Neural cell (in vitro differentiated cells): Measurements from ENCODE around the gene THRB. TPM values are rescaled to one million over a fixed set of nuclear protein-coding genes. Genes with fewer than 3 reads are reported as not detected.

Source experiments
- H2AFZ ChIP-seq: fragments of 200-600, 300-800 bp; sonication (generic), shearing (Covaris generic); 2 replicates; pipeline ENCODE4 v1.6.0; 2014; ENCODE audit warnings: low read depth, mild to moderate bottlenecking, antibody characterized with exemption, low read length, moderate library complexity
- H3F3A ChIP-seq: fragments of 200-600 bp; shearing (Covaris generic); 2 replicates; pipeline ENCODE4 v1.6.1; 2016; ENCODE audit warnings: mild to moderate bottlenecking, moderate library complexity, mixed read lengths, antibody characterized with exemption, low read length; ENCODE audit not compliant: insufficient read depth, poor library complexity, severe bottlenecking
- H3K27ac ChIP-seq: fragments of 200-600, 300-800 bp; sonication (generic), shearing (Covaris generic); 2 replicates; pipeline ENCODE4 v1.5.1; 2014; ENCODE audit warnings: mild to moderate bottlenecking, low read length, moderate library complexity
- H3K27me3 ChIP-seq: fragments of 300-800, 200-600 bp; sonication (generic), shearing (Covaris generic); 2 replicates; pipeline ENCODE4 v1.6.0; 2014; ENCODE audit warnings: mild to moderate bottlenecking, low read depth, low read length, moderate library complexity; ENCODE audit not compliant: insufficient read depth
- H3K36me3 ChIP-seq: fragments of 300-800, 200-600 bp; sonication (generic), shearing (Covaris generic); 2 replicates; pipeline ENCODE4 v1.5.1; 2014; ENCODE audit warnings: mild to moderate bottlenecking, antibody characterized with exemption, low read length, moderate library complexity; ENCODE audit not compliant: insufficient read depth
- H3K4me2 ChIP-seq: fragments of 300-800, 200-600 bp; sonication (generic), shearing (Covaris generic); 2 replicates; pipeline ENCODE4 v1.6.0; 2014; ENCODE audit warnings: mild to moderate bottlenecking, low read length
- H3K4me3 ChIP-seq: fragments of 300-800, 200-600 bp; sonication (generic), shearing (Covaris generic); 2 replicates; pipeline ENCODE4 v1.5.1; 2014; ENCODE audit warnings: mild to moderate bottlenecking, low read length, moderate library complexity
- H3K79me2 ChIP-seq: fragments of 200-600 bp; shearing (Covaris generic); replicated peaks from 2 replicates; pipeline ENCODE4 v1.6.0; 2014; ENCODE audit warnings: mild to moderate bottlenecking, low read length, moderate library complexity; ENCODE audit not compliant: insufficient read depth
- H3K9ac ChIP-seq: fragments of 300-800, 200-600 bp; sonication (generic), shearing (Covaris generic); 2 replicates; pipeline ENCODE4 v1.6.1; 2016; ENCODE audit warnings: mild to moderate bottlenecking, low read length, mixed read lengths
- H3K9me2 ChIP-seq: fragments of 200-600 bp; shearing (Covaris generic); 2 replicates; pipeline ENCODE4 v1.6.1; 2016; ENCODE audit warnings: mild to moderate bottlenecking, low read length, mixed read lengths; ENCODE audit not compliant: insufficient read depth
- H3K9me3 ChIP-seq: fragments of 200-600, 300-800 bp; sonication (generic), shearing (Covaris generic); 2 replicates; pipeline ENCODE4 v1.6.1; 2016; ENCODE audit warnings: mild to moderate bottlenecking, mixed run types, low read length, moderate library complexity, mixed read lengths
- H4K20me1 ChIP-seq: fragments of 200-600 bp; shearing (Covaris generic); 2 replicates; pipeline ENCODE4 v1.6.1; 2016; ENCODE audit warnings: mild to moderate bottlenecking, mixed run types; ENCODE audit not compliant: insufficient read depth
- EP300 ChIP-seq: fragments of 450-650 bp; conservative IDR thresholded peaks from 2 replicates; pipeline ENCODE4 v1.6.1; 2014; ENCODE audit warnings: antibody characterized with exemption, mild to moderate bottlenecking, moderate library complexity; ENCODE audit not compliant: poor library complexity, severe bottlenecking
- EZH2 ChIP-seq: fragments of 200-600, 300-800 bp; shearing (Covaris generic), sonication (generic); IDR thresholded peaks from 2 replicates; pipeline ENCODE4 v1.6.1; 2014; ENCODE audit warnings: antibody characterized with exemption, low read length, borderline replicate concordance, mild to moderate bottlenecking; ENCODE audit not compliant: insufficient read depth, poor library complexity, severe bottlenecking
- MXI1 ChIP-seq: fragments of 450-650 bp; conservative IDR thresholded peaks from 2 replicates; pipeline ENCODE4 v1.6.1; 2014; ENCODE audit warnings: antibody characterized with exemption, mild to moderate bottlenecking; ENCODE audit not compliant: poor library complexity, severe bottlenecking
- POLR2AphosphoS5 ChIP-seq: IDR thresholded peaks from 2 replicates; pipeline ENCODE4 v1.6.1; 2012
- RAD21 ChIP-seq: fragments of 450-650 bp; conservative IDR thresholded peaks from 2 replicates; pipeline ENCODE4 v1.6.1; 2014; ENCODE audit warnings: antibody characterized with exemption, mild to moderate bottlenecking, moderate library complexity
- SMC3 ChIP-seq: fragments of 450-650 bp; conservative IDR thresholded peaks from 2 replicates; pipeline ENCODE4 v1.6.1; 2014; ENCODE audit warnings: antibody characterized with exemption, mild to moderate bottlenecking, moderate library complexity; ENCODE audit not compliant: poor library complexity
- TAF1 ChIP-seq: IDR thresholded peaks from 2 replicates; pipeline ENCODE4 v1.6.1; 2012; ENCODE audit warnings: low read depth
- polyA plus RNA-seq: library from polyadenylated mRNA; depleted of rRNA; stranded (reverse); fragments of >200 nt; gene quantifications from 2 replicates; pipeline ENCODE4 v1.2.3, GENCODE V29; 2014
- TF ChIP-seq, protein P1 (sequence below): IDR thresholded peaks from 2 replicates; pipeline ENCODE4 v1.6.1; 2012; ENCODE audit warnings: borderline replicate concordance
- TF ChIP-seq, protein P2 (sequence below): fragments of 450-650 bp; IDR thresholded peaks from 2 replicates; pipeline ENCODE4 v1.5.1; 2014; ENCODE audit warnings: antibody characterized with exemption, mild to moderate bottlenecking, moderate library complexity; ENCODE audit not compliant: poor library complexity, severe bottlenecking

The THRB gene
- polyA plus RNA-seq, 1 donor from 2014 or later: 1.7 TPM

DNA sequence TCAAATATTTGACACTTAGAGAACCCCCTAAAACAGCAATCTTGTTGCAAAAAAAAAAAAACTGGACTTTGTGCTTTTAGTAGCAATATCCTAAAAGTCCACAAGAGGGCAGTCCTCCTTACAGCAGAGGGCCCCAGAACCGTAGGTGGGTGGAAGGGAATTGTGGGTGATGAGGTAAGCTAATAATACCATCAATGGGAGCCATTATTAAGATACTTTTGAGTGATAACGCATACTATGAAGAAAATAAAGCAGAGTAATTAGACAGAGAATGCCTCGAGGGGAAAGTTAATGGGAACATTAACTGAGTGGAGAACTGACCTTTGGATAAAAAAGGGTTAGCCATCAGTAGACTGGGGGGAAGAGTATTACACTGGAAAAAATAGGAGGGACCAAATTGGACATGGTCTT lies 229.9 kb downstream of the THRB start:
- TF ChIP-seq, protein P1, sequence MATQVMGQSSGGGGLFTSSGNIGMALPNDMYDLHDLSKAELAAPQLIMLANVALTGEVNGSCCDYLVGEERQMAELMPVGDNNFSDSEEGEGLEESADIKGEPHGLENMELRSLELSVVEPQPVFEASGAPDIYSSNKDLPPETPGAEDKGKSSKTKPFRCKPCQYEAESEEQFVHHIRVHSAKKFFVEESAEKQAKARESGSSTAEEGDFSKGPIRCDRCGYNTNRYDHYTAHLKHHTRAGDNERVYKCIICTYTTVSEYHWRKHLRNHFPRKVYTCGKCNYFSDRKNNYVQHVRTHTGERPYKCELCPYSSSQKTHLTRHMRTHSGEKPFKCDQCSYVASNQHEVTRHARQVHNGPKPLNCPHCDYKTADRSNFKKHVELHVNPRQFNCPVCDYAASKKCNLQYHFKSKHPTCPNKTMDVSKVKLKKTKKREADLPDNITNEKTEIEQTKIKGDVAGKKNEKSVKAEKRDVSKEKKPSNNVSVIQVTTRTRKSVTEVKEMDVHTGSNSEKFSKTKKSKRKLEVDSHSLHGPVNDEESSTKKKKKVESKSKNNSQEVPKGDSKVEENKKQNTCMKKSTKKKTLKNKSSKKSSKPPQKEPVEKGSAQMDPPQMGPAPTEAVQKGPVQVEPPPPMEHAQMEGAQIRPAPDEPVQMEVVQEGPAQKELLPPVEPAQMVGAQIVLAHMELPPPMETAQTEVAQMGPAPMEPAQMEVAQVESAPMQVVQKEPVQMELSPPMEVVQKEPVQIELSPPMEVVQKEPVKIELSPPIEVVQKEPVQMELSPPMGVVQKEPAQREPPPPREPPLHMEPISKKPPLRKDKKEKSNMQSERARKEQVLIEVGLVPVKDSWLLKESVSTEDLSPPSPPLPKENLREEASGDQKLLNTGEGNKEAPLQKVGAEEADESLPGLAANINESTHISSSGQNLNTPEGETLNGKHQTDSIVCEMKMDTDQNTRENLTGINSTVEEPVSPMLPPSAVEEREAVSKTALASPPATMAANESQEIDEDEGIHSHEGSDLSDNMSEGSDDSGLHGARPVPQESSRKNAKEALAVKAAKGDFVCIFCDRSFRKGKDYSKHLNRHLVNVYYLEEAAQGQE: no peak
- TF ChIP-seq RAD21: peak; percentile 28
- no peak for TF ChIP-seq TAF1
- no peak for TF ChIP-seq MXI1
- no peak for TF ChIP-seq POLR2AphosphoS5
- TF ChIP-seq, protein P2, sequence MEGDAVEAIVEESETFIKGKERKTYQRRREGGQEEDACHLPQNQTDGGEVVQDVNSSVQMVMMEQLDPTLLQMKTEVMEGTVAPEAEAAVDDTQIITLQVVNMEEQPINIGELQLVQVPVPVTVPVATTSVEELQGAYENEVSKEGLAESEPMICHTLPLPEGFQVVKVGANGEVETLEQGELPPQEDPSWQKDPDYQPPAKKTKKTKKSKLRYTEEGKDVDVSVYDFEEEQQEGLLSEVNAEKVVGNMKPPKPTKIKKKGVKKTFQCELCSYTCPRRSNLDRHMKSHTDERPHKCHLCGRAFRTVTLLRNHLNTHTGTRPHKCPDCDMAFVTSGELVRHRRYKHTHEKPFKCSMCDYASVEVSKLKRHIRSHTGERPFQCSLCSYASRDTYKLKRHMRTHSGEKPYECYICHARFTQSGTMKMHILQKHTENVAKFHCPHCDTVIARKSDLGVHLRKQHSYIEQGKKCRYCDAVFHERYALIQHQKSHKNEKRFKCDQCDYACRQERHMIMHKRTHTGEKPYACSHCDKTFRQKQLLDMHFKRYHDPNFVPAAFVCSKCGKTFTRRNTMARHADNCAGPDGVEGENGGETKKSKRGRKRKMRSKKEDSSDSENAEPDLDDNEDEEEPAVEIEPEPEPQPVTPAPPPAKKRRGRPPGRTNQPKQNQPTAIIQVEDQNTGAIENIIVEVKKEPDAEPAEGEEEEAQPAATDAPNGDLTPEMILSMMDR: peak; percentile 38
- peak; percentile 29 for TF ChIP-seq SMC3
- TF ChIP-seq EP300: no peak
- TF ChIP-seq EZH2: no peak
- Histone ChIP-seq H3K9me3 (no peaks in the 10 kb centered on the region), H3K27me3 (no peaks in the 10 kb centered on the region), H3K4me2 (no peak overlapping the region), H3K27ac (no peak overlapping the region), H2AFZ (no peak overlapping the region), H4K20me1 (no peaks in the 10 kb centered on the region), H3K79me2 (no peaks in the 10 kb centered on the region), H3K4me3 (no peak overlapping the region), H3K9me2 (no peaks in the 10 kb centered on the region), H3K36me3 (no peaks in the 10 kb centered on the region), H3K9ac (no peak overlapping the region), H3F3A (no peaks in the 10 kb centered on the region)

DNA sequence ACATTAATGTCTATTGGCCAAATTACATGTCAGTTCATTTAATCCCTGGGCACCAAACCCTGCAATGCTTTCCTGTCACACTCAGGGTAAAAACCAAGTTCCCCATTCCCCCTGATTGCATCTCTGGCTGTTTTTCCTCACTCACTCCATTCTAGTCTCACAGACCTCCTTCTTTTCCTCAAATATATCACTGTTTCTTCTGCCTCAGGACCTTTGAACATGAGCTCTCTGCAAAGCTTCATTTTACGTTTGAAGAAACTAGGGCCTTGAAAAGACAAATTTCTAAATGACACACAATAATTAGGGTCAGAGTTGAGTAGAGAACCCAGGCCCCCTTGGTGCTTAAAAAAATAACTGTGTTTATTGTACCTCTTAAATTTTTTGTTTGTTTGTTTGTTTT lies 230.6 kb downstream of the THRB start:
- Histone ChIP-seq H3K4me3 (no peak overlapping the region), H3K27me3 (no peaks in the 10 kb centered on the region), H3K4me2 (no peak overlapping the region), H2AFZ (no peak overlapping the region), H3K9ac (no peak overlapping the region), H3K36me3 (no peaks in the 10 kb centered on the region), H3K9me3 (no peaks in the 10 kb centered on the region), H3K79me2 (no peaks in the 10 kb centered on the region), H3K9me2 (no peaks in the 10 kb centered on the region), H3F3A (no peaks in the 10 kb centered on the region), H3K27ac (no peak overlapping the region), H4K20me1 (no peaks in the 10 kb centered on the region)
- TF ChIP-seq EZH2 (no peak), MXI1 (no peak), RAD21 (no peak), SMC3 (no peak), POLR2AphosphoS5 (no peak), EP300 (no peak)
- TF ChIP-seq, protein P1: no peak
- TF ChIP-seq, protein P2: no peak
